Neural progenitor cell (in vitro differentiated cells): ENCODE data around the gene GPR89B. TPM values are rescaled to one million over a fixed set of nuclear protein-coding genes. Genes with fewer than 3 reads are reported as not detected.

Experiments
- DNase-seq: peaks from one replicate; pipeline ENCODE4 v3.0.0-alpha.2; 2016; ENCODE audit warnings: low spot score
- H2AFZ ChIP-seq: fragments of 200-600 bp; sonication (generic); replicated peaks from 2 replicates; pipeline ENCODE4 v1.6.1; 2016; ENCODE audit warnings: antibody characterized with exemption
- H3F3A ChIP-seq: fragments of 200-600 bp; sonication (generic); 2 replicates; pipeline ENCODE4 v1.6.1; 2016; ENCODE audit warnings: antibody characterized with exemption, low read depth
- H3K27ac ChIP-seq: fragments of 200-600 bp; sonication (generic); 2 replicates; pipeline ENCODE4 v1.5.1; 2016; ENCODE audit warnings: mild to moderate bottlenecking
- H3K27me3 ChIP-seq: fragments of 200-600 bp; sonication (generic); 2 replicates; pipeline ENCODE4 v1.6.1; 2016; ENCODE audit warnings: mild to moderate bottlenecking, moderate library complexity
- H3K36me3 ChIP-seq: fragments of 200-600 bp; sonication (generic); 2 replicates; pipeline ENCODE4 v1.5.1; 2016
- H3K4me1 ChIP-seq: fragments of 200-600 bp; sonication (generic); 2 replicates; pipeline ENCODE4 v1.6.1; 2016; ENCODE audit warnings: mixed run types
- H3K4me2 ChIP-seq: fragments of 200-600 bp; sonication (generic); 2 replicates; pipeline ENCODE4 v1.6.1; 2016
- H3K4me3 ChIP-seq: fragments of 200-600 bp; sonication (generic); 2 replicates; pipeline ENCODE4 v1.5.1; 2016
- H3K79me2 ChIP-seq: fragments of 200-600 bp; sonication (generic); 2 replicates; pipeline ENCODE4 v1.6.1; 2016; ENCODE audit warnings: low read depth
- H3K9ac ChIP-seq: fragments of 200-600 bp; sonication (generic); 2 replicates; pipeline ENCODE4 v1.6.1; 2016
- H3K9me3 ChIP-seq: fragments of 200-600 bp; sonication (generic); 2 replicates; pipeline ENCODE4 v1.5.1; 2016; ENCODE audit warnings: low read depth
- H4K20me1 ChIP-seq: fragments of 200-600 bp; sonication (generic); 2 replicates; pipeline ENCODE4 v1.6.1; 2016; ENCODE audit warnings: low read depth
- H3K27ac Mint-ChIP-seq: 3 replicates; pipeline ENCODE4 v1.8.0; 2021; ENCODE audit warnings: mixed read lengths
- H3K27me3 Mint-ChIP-seq: 2 replicates; pipeline ENCODE4 v1.8.0; 2022; ENCODE audit warnings: low read depth, mild to moderate bottlenecking, inconsistent platforms, moderate library complexity, mixed read lengths; ENCODE audit not compliant: insufficient read depth
- H3K36me3 Mint-ChIP-seq: 3 replicates; pipeline ENCODE4 v1.8.0; 2021; ENCODE audit warnings: mixed read lengths
- H3K4me1 Mint-ChIP-seq: 3 replicates; pipeline ENCODE4 v1.8.0; 2021; ENCODE audit warnings: mixed read lengths
- H3K4me3 Mint-ChIP-seq: 3 replicates; pipeline ENCODE4 v1.8.0; 2021; ENCODE audit warnings: mild to moderate bottlenecking, moderate library complexity, mixed read lengths
- H3K9me3 Mint-ChIP-seq: 3 replicates; pipeline ENCODE4 v1.8.0; 2020; ENCODE audit warnings: mixed read lengths
- EZH2 ChIP-seq: fragments of 200-600 bp; sonication (generic); IDR thresholded peaks from 2 replicates; pipeline ENCODE4 v1.6.1; 2017; ENCODE audit warnings: antibody characterized with exemption, mild to moderate bottlenecking, moderate library complexity
- EZH2phosphoT487 ChIP-seq: fragments of 200-600 bp; sonication (generic); IDR thresholded peaks from 2 replicates; pipeline ENCODE4 v1.6.1; 2017; ENCODE audit warnings: antibody characterized with exemption
- total RNA-seq: library from RNA; depleted of rRNA; stranded (reverse); fragments of >200 nt; gene quantifications from 2 replicates; pipeline ENCODE4 v1.2.3, GENCODE V29; 2015; ENCODE audit warnings: low replicate concordance
- TF ChIP-seq, protein P1 (sequence below): fragments of 200-600 bp; sonication (generic); IDR thresholded peaks from 2 replicates; pipeline ENCODE4 v1.5.1; 2017; ENCODE audit warnings: antibody characterized with exemption, mild to moderate bottlenecking

The GPR89B gene
- total RNA-seq, 1 donor from 2014 or later: 47.9 TPM

DNA sequence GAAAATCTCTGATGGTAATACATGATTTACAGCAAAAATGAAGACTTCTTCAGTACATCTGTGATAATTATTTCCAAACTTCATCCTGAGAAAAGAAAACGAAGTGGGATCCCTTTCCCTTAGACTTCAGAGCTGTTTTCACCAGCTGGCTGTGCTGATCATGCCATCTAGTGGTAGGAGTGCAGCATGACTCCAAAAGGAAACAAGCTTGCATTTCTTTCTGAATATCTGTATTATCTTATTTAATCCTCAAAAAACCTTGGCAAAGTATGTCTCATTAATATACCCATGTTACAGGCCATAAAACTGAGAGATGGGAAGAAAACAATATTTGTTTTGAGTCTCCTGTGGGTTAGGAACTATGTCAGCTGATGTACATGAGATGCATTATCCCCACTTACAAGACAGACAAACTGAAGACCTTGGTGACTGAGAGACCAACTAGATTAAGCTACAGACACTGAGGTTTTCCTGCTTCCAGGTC is 35.4 kb upstream of the GPR89B start:
- Histone ChIP-seq H3K9ac (no peak overlapping the region), H3K27ac (no peak overlapping the region), H3K4me2 (no peak overlapping the region), H2AFZ (no peak overlapping the region), H3F3A (peaks cover 7% of the 10 kb centered on the region), H3K36me3 (no peaks in the 10 kb centered on the region), H3K79me2 (no peaks in the 10 kb centered on the region), H3K27me3 (no peaks in the 10 kb centered on the region), H3K9me3 (no peaks in the 10 kb centered on the region), H3K4me1 (peaks cover 15% of the 10 kb centered on the region), H4K20me1 (peaks cover 10% of the 10 kb centered on the region), H3K4me3 (no peak overlapping the region)
- peaks cover 48% of the 10 kb centered on the region for H3K4me1 Mint-ChIP-seq
- peak overlapping the region; percentile 11 for H3K27ac Mint-ChIP-seq
- H3K4me3 Mint-ChIP-seq: no peak overlapping the region
- no peak for TF ChIP-seq EZH2
- no peak for TF ChIP-seq EZH2phosphoT487
- TF ChIP-seq, protein P1, sequence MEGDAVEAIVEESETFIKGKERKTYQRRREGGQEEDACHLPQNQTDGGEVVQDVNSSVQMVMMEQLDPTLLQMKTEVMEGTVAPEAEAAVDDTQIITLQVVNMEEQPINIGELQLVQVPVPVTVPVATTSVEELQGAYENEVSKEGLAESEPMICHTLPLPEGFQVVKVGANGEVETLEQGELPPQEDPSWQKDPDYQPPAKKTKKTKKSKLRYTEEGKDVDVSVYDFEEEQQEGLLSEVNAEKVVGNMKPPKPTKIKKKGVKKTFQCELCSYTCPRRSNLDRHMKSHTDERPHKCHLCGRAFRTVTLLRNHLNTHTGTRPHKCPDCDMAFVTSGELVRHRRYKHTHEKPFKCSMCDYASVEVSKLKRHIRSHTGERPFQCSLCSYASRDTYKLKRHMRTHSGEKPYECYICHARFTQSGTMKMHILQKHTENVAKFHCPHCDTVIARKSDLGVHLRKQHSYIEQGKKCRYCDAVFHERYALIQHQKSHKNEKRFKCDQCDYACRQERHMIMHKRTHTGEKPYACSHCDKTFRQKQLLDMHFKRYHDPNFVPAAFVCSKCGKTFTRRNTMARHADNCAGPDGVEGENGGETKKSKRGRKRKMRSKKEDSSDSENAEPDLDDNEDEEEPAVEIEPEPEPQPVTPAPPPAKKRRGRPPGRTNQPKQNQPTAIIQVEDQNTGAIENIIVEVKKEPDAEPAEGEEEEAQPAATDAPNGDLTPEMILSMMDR: peak; percentile 97
- no peaks in the 10 kb centered on the region for H3K9me3 Mint-ChIP-seq
- peak; percentile 63 for DNase-seq
- H3K36me3 Mint-ChIP-seq: no peaks in the 10 kb centered on the region
- H3K27me3 Mint-ChIP-seq: peaks cover 11% of the 10 kb centered on the region

DNA sequence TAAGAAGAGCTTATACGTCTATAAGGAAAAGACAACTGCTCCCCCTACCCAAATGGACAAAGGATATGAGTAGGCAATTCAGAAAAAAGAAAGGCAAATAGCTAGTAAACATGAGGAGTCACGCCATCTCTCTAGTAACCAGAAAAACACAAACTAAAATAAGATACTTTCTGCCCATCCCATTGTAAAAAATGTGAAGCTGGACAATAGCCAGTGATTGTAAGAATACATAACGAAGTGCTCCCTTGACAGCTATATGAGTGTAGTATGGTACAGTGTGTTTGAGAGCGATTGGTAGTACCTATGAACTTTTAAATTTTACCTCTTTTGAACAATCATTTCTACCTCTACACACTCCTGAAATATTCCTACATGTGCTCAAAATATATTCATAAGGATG is 33.1 kb upstream of the GPR89B start:
- Histone ChIP-seq H3K4me1 (peaks cover 15% of the 10 kb centered on the region), H2AFZ (no peak overlapping the region), H3K9me3 (no peaks in the 10 kb centered on the region), H3F3A (peaks cover 7% of the 10 kb centered on the region), H3K4me2 (no peak overlapping the region), H3K4me3 (no peak overlapping the region), H3K27ac (no peak overlapping the region), H3K36me3 (no peaks in the 10 kb centered on the region), H4K20me1 (peaks cover 10% of the 10 kb centered on the region), H3K79me2 (no peaks in the 10 kb centered on the region), H3K9ac (no peak overlapping the region), H3K27me3 (no peaks in the 10 kb centered on the region)
- Mint-ChIP-seq H3K27me3 (peaks cover 11% of the 10 kb centered on the region), H3K9me3 (no peaks in the 10 kb centered on the region), H3K27ac (no peak overlapping the region), H3K4me3 (no peak overlapping the region), H3K4me1 (peaks cover 52% of the 10 kb centered on the region), H3K36me3 (no peaks in the 10 kb centered on the region)
- no peak for DNase-seq
- TF ChIP-seq EZH2phosphoT487 (no peak), EZH2 (no peak)
- TF ChIP-seq, protein P1: no peak

DNA sequence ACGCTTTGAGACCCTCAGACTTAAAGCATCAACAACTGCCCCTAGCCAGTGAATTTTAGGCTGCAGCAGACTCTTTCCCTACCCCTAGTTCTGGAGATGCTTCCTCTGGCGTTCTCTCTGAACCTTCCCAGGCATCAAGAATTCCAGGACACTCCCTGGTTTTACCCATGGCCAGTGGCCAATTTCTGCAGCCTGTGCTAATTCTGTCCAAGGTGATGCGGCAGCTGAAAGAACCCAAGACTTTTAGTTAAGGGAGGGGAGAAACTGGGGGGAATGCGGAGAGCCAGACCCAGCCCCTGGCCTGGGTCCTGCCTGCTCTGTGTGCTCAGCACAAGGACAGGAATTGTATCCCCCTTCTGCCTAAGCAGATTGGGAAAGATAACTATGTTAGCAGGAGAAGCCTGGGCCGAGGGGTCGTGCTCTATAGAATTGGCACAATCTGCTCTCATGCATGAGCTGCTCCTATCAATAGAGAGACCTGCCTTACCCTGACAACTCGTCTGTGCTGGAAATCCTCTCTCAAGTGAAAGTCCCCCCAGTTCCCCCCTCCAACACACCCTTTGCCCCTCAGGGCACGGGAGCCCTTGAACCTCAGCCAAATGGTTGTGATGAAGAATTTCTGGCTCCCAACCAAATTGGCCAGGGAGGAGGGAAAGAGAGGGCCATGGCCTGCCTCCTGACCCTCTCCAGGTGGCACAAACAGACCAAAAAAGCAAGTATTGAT is 31.0 kb upstream of the GPR89B start:
- no peaks in the 10 kb centered on the region for H3K36me3 ChIP-seq
- H3K4me3 ChIP-seq: no peak overlapping the region
- H3K9me3 ChIP-seq: no peaks in the 10 kb centered on the region
- no peaks in the 10 kb centered on the region for H3K36me3 Mint-ChIP-seq
- H3F3A ChIP-seq: peaks cover 7% of the 10 kb centered on the region
- no peak overlapping the region for H3K9ac ChIP-seq
- H3K4me2 ChIP-seq: peak overlapping the region; percentile 25
- no peak overlapping the region for H2AFZ ChIP-seq
- no peaks in the 10 kb centered on the region for H3K79me2 ChIP-seq
- H3K4me3 Mint-ChIP-seq: no peak overlapping the region
- peaks cover 8% of the 10 kb centered on the region for H3K27me3 Mint-ChIP-seq
- TF ChIP-seq, protein P1: no peak
- TF ChIP-seq EZH2phosphoT487 (no peak), EZH2 (no peak)
- H3K27ac Mint-ChIP-seq: peak overlapping the region; percentile 64
- peaks cover 15% of the 10 kb centered on the region for H3K4me1 ChIP-seq
- DNase-seq: peak; percentile 87
- H3K9me3 Mint-ChIP-seq: no peaks in the 10 kb centered on the region
- no peak overlapping the region for H3K27ac ChIP-seq
- no peaks in the 10 kb centered on the region for H3K27me3 ChIP-seq
- H3K4me1 Mint-ChIP-seq: peaks cover 45% of the 10 kb centered on the region
- peaks cover 10% of the 10 kb centered on the region for H4K20me1 ChIP-seq
